Right lobe of liver (tissue), 4 donors: Measurements from ENCODE around the gene TEPSIN.

ENCODE experiments used
- CTCF ChIP-seq, 4 donors: fragments of 200-600 bp in 3 of 4; fragments of 450-650 bp in 1 of 4; IDR thresholded peaks; one replicate each; pipeline versions ENCODE4 v1.5.1 to v1.8.0; 2016 to 2022; ENCODE audit warnings: antibody characterized with exemption in 4 of 4, mild to moderate bottlenecking in 2 of 4
- POLR2A ChIP-seq: fragments of 450-650 bp; IDR thresholded peaks from one replicate; pipeline ENCODE4 v1.6.1; 2017; ENCODE audit warnings: antibody characterized with exemption, mild to moderate bottlenecking
- donor health status: DM: no; HTN: no; CAD: no.
- donor health status: DM: no; HTN: no; CAD: no.
- donor health status: DM: no; HTN: yes; CAD: no.

- TF ChIP-seq POLR2A = no peak
- no peak for TF ChIP-seq CTCF (IDR thresholded peaks at IDR 0.05)
Observed at GRCh38 chr17:81200201-81200600, 38.7 kb downstream of the TEPSIN start.
